K562 (cell line): ENCODE measurements around the gene ADAM19. TPM values are rescaled to one million over a fixed set of nuclear protein-coding genes. Genes with fewer than 3 reads are reported as not detected.

Source experiments
- ATAC-seq: fragments of 200-7000 bp; cut with Tn5 transposase; 3 replicates; pipeline ENCODE4 v1.9.1; 2020; ENCODE audit warnings: moderate library complexity
- BruUV-seq: library from RNA; stranded (reverse); fragments of 400-500 nt; replicated peaks from 2 replicates; lab custom pipeline; 2021; lab: Mats Ljungman, UMichigan
- CTCF ChIA-PET: fragments of 300-600 bp; formaldehyde crosslinking; extraction: SDS; loops from one replicate; lab custom pipeline; 2021; ENCODE audit warnings: low intra/inter-chr PET ratio; lab: Yijun Ruan, JAX
- POLR2A ChIA-PET: fragments of 300-600, 350-650 bp; sonication (Branson Sonifier 250); formaldehyde crosslinking; extraction: SDS; loops from one replicate; lab custom pipeline; 2021; ENCODE audit warnings: antibody characterized with exemption, inconsistent platforms; lab: Yijun Ruan, JAX
- DNase-seq, 4 experiments: peaks; one replicate each; pipeline versions ENCODE4 v3.0.0 to v3.0.0-alpha.2; 2011 to 2018; ENCODE audit warnings: low spot score in 3 of 4, mixed read lengths in 3 of 4; ENCODE audit errors: extremely low read depth in 1 of 4
- FAIRE-seq: peaks from 2 replicates; lab custom pipeline; 2011; peaks lifted over from hg19 to GRCh38; lab: Jason Lieb, UNC
- H2AFZ ChIP-seq: 2 replicates; pipeline ENCODE4 v1.6.0; 2011; ENCODE audit warnings: low read depth, low read length, control low read depth, inconsistent platforms
- H3K27ac ChIP-seq: fragments of 200-600 bp; 3 replicates; pipeline ENCODE4 v1.8.0; 2011; ENCODE audit warnings: low read depth, mild to moderate bottlenecking, control low read depth, inconsistent platforms, low read length, moderate library complexity, mixed read lengths; ENCODE audit errors: extremely low read depth
- H3K27me3 ChIP-seq, 2 experiments: fragments of 300-600 bp in 1 of 2; 2 replicates in 1 of 2; 3 replicates in 1 of 2; pipeline versions ENCODE4 v1.6.0 to v1.8.0; 2011; ENCODE audit warnings: inconsistent platforms in 2 of 2, low read length in 2 of 2, mild to moderate bottlenecking in 1 of 2, mixed read lengths in 1 of 2, moderate library complexity in 1 of 2; ENCODE audit not compliant: control insufficient read depth in 2 of 2, insufficient read depth in 2 of 2
- H3K36me3 ChIP-seq: fragments of 300-600 bp; 3 replicates; pipeline ENCODE4 v1.8.0; 2011; ENCODE audit warnings: mild to moderate bottlenecking, low read length, inconsistent platforms; ENCODE audit not compliant: control insufficient read depth, insufficient read depth
- H3K4me1 ChIP-seq, 2 experiments: fragments of 200-600 bp in 1 of 2; replicated peaks in 1 of 2; 2 replicates in 1 of 2; 3 replicates in 1 of 2; pipeline versions ENCODE4 v1.5.1 to v1.8.0; 2011; ENCODE audit warnings: inconsistent platforms in 2 of 2, low read length in 2 of 2, mild to moderate bottlenecking in 1 of 2, mixed read lengths in 1 of 2, moderate library complexity in 1 of 2; ENCODE audit not compliant: control insufficient read depth in 2 of 2, insufficient read depth in 2 of 2
- H3K4me2 ChIP-seq: 2 replicates; pipeline ENCODE4 v1.6.1; 2011; ENCODE audit warnings: low read length, control low read depth, inconsistent platforms, mixed read lengths; ENCODE audit not compliant: insufficient read depth
- H3K4me3 ChIP-seq: fragments of 200-600 bp; sonication (generic), shearing (Covaris generic); 2 replicates; pipeline ENCODE4 v1.5.1; 2016; ENCODE audit warnings: control low read depth, inconsistent platforms
- H3K79me2 ChIP-seq: fragments of 200-600 bp; 3 replicates; pipeline ENCODE4 v1.8.0; 2011; ENCODE audit warnings: low read length, inconsistent platforms; ENCODE audit not compliant: control insufficient read depth, insufficient read depth
- H3K9ac ChIP-seq, 2 experiments: 2 replicates each; pipeline versions ENCODE4 v1.6.0 to v1.6.1; 2011; ENCODE audit warnings: low read depth in 2 of 2, low read length in 2 of 2, control low read depth in 1 of 2, inconsistent platforms in 1 of 2, mild to moderate bottlenecking in 1 of 2, mixed read lengths in 1 of 2; ENCODE audit not compliant: insufficient read depth in 1 of 2
- H3K9me1 ChIP-seq: one replicate; pipeline ENCODE4 v1.6.0; 2011; ENCODE audit warnings: inconsistent platforms, mild to moderate bottlenecking, low read length, moderate library complexity; ENCODE audit not compliant: control insufficient read depth, insufficient read depth
- H3K9me3 ChIP-seq: replicated peaks from 2 replicates; pipeline ENCODE4 v1.5.1; 2011; ENCODE audit warnings: low read depth, low read length, inconsistent platforms; ENCODE audit not compliant: control insufficient read depth, insufficient read depth
- H4K20me1 ChIP-seq: replicated peaks from 2 replicates; pipeline ENCODE4 v1.6.1; 2011; ENCODE audit warnings: low read length, inconsistent platforms, mixed read lengths; ENCODE audit not compliant: control insufficient read depth, insufficient read depth
- E2F5 ChIP-seq: sonication (generic); formaldehyde crosslinking; IDR thresholded peaks from 2 replicates; pipeline ENCODE4 v1.8.0; 2022; ENCODE audit warnings: mild to moderate bottlenecking, missing genetic modification reagents
- ESRRB ChIP-seq: fragments of 250-450 bp; sonication (Bioruptor Pico); IDR thresholded peaks from 2 replicates; pipeline ENCODE4 v1.5.0; 2020; ENCODE audit warnings: mild to moderate bottlenecking, moderate library complexity, borderline replicate concordance
- FOSL1 ChIP-seq: fragments of 200-800 bp; sonication (Bioruptor generic); conservative IDR thresholded peaks from 2 replicates; pipeline ENCODE4 v1.6.1; 2016; ENCODE audit warnings: missing genetic modification characterization, missing compliant biosample characterization
- LARP7 ChIP-seq: fragments of 450-650 bp; IDR thresholded peaks from 2 replicates; pipeline ENCODE4 v1.6.1; 2016
- MXI1 ChIP-seq: IDR thresholded peaks from 2 replicates; pipeline ENCODE4 v1.6.1; 2011; ENCODE audit warnings: low read depth, mild to moderate bottlenecking, improper control_type of control experiment, low read length
- NCOR1 ChIP-seq: fragments of 450-650 bp; IDR thresholded peaks from 2 replicates; pipeline ENCODE4 v1.6.1; 2016; ENCODE audit warnings: mild to moderate bottlenecking, moderate library complexity
- PRPF4 ChIP-seq: fragments of 200-400 bp; formaldehyde crosslinking; IDR thresholded peaks from one replicate; pipeline ENCODE4 v1.6.1; 2017; ENCODE audit warnings: low read length, low read depth, mild to moderate bottlenecking; ENCODE audit not compliant: insufficient read depth, poor library complexity, severe bottlenecking
- RB1 ChIP-seq: fragments of 450-650 bp; IDR thresholded peaks from 2 replicates; pipeline ENCODE4 v1.6.1; 2017; ENCODE audit warnings: low read depth, mild to moderate bottlenecking
- RBM17 ChIP-seq: fragments of 200-400 bp; formaldehyde crosslinking; IDR thresholded peaks from 2 replicates; pipeline ENCODE4 v1.6.1; 2017; ENCODE audit warnings: low read depth, mild to moderate bottlenecking, low read length, borderline replicate concordance
- ZBTB2 ChIP-seq: fragments of 450-650 bp; IDR thresholded peaks from 2 replicates; pipeline ENCODE4 v1.6.1; 2016; ENCODE audit warnings: antibody characterized with exemption
- ZSCAN32 ChIP-seq: fragments of 450-650 bp; formaldehyde crosslinking; IDR thresholded peaks from 2 replicates; pipeline ENCODE4 v1.4.0; 2020; ENCODE audit warnings: mild to moderate bottlenecking, moderate library complexity
- WGBS: fragments of 100-300 bp; shearing (Covaris generic); methylation state at CpG from one replicate; pipeline ENCODE4 v1.1.6; 2016; ENCODE audit warnings: low coverage, mixed read lengths; ENCODE audit not compliant: insufficient coverage; ENCODE audit errors: missing lambda C conversion rate; 5-methylcytosine and 5-hydroxymethylcytosine counted together
- in situ Hi-C: fragments of 300-500 bp; cut with MboI; formaldehyde crosslinking; loops from 4 replicates; pipeline ENCODE4 v1.15.0; 2018; ENCODE audit warnings: inconsistent platforms, mixed read lengths
- intact Hi-C: fragments of 100-400 bp; cut with micrococcal nuclease; formaldehyde crosslinking; loops from 2 replicates; pipeline ENCODE4 v1.14.2; 2022
- polyA plus RNA-seq, 8 experiments: library from polyadenylated mRNA; depleted of rRNA in 4 of 8; stranded (reverse) in 5 of 8; unstranded in 3 of 8; fragments of >200 nt; fragmentation: Nextera tagmentation in 2 of 8; fragmentation: Illumina TruSeq in 1 of 8; extraction: Ambion mirVana in 2 of 8; extraction: Trizol in 1 of 8; gene quantifications; 2 replicates each; pipeline versions ENCODE4 v1.2.1 to v1.2.3, GENCODE V29; 2011 to 2014; ENCODE audit warnings: inconsistent platforms in 1 of 8, missing spikeins in 1 of 8
- total RNA-seq, 7 experiments: library from RNA; depleted of rRNA in 6 of 7; stranded (reverse); fragments of >200 nt in 6 of 7; fragmentation: Illumina TruSeq in 2 of 7; extraction: Trizol in 2 of 7; gene quantifications; 2 replicates each; pipeline versions ENCODE4 v1.2.1 to v1.2.3, GENCODE V29; 2011 to 2021; ENCODE audit warnings: low replicate concordance in 1 of 7
- TF ChIP-seq, protein P1 (sequence below): sonication (generic); formaldehyde crosslinking; IDR thresholded peaks from 2 replicates; pipeline ENCODE4 v1.8.0; 2022; ENCODE audit warnings: mild to moderate bottlenecking, low read depth, missing genetic modification reagents

The ADAM19 gene
- total and polyA plus RNA-seq, 9 of the 15 experiments (the other 6 are each of a cell fraction or from before 2014, with no cell fraction given), result 0.11 to 1.1 (median 0.43) TPM

DNA sequence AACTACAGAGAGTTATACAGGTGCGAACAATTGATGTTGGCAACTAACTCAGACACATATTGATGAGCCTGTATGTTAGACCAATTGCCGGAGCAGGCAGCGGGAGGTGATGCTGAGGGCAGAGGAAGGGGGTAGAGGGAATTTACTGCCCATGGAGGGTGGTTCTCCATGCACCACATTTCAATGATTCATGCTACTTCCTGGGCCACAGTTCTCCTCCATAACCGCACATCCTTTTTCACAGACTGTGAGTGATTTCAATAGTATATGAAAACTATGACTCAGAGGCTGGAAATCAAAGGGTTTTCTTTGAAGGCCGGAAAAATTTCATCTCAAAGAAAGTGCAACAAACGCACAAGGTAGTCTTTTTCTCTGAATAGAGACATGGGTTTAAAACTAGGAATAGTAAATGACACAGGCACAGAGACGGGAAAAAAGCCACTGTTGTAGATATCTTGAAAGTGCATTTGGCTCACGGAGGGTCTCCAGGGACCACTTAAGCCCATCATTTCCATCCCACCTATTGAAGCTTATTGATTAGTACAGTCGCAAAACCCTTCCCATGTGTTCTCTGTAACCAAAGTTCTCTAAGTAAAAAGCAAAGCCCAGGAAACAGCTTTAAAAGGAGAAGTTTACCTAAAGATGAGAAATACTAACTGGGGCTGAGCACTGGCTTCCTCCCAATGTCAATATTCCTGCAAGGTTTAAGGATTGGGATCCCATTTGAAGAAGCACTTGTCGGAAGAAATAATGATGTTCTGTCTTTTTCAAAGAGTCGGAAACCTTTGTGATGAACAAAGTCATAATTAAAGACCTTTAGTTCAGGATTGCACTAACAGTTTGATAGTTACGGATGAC lies 28.0 kb upstream of the ADAM19 start:
- no peak for FAIRE-seq
- H3K9me1 ChIP-seq, result no peaks in the 10 kb centered on the region
- ChIA-PET CTCF (interaction anchor here (0.7 kb wide), 1 partner anchor 161 kb away, joined by 3 read pairs; no protein-coding TSS in a partner anchor), POLR2A (no interaction called here)
- BruUV-seq, result no TSS peak
- DNase-seq, result no peak
- no peak overlapping the region for H2AFZ ChIP-seq
- peaks cover 0 to 3% of the 10 kb centered on the region in 2 experiments; a peak in 2 of 5 replicates for H3K4me1 ChIP-seq
- ATAC-seq, result no peak
- H3K9ac ChIP-seq, result no peak overlapping the region
- H3K27ac ChIP-seq, result no peak overlapping the region
- no peaks in the 10 kb centered on the region for H4K20me1 ChIP-seq
- intact Hi-C loops, result no loop called here
- H3K27me3 ChIP-seq, result no peaks in the 10 kb centered on the region
- in situ Hi-C loops, result no loop called here
- no peaks in the 10 kb centered on the region for H3K9me3 ChIP-seq
- no peak overlapping the region for H3K4me2 ChIP-seq
- H3K36me3 ChIP-seq, result no peaks in the 10 kb centered on the region
- WGBS, result 48% methylated on average over 12 of the region's 12 CpGs
- TF ChIP-seq RB1, result no peak
- no peak for TF ChIP-seq ESRRB (CRISPR knock-in tag)
- TF ChIP-seq FOSL1 (tag), result 0 out of 2 replicates have a peak, but pooled peaks have one; percentile 23
- TF ChIP-seq LARP7, result no peak
- H3K79me2 ChIP-seq, result no peaks in the 10 kb centered on the region
- no peak overlapping the region for H3K4me3 ChIP-seq

- Histone ChIP-seq H3K4me2 (no peak overlapping the region), H3K9me1 (no peaks in the 10 kb centered on the region), H3K4me1 (peaks cover 0 to 2% of the 10 kb centered on the region in 2 experiments; a peak in 1 of 5 replicates), H2AFZ (no peak overlapping the region), H3K36me3 (no peaks in the 10 kb centered on the region), H4K20me1 (no peaks in the 10 kb centered on the region), H3K79me2 (no peaks in the 10 kb centered on the region), H3K4me3 (no peak overlapping the region), H3K9me3 (no peaks in the 10 kb centered on the region), H3K9ac (no peak overlapping the region), H3K27me3 (no peaks in the 10 kb centered on the region), H3K27ac (no peak overlapping the region)
- ATAC-seq (no peak), FAIRE-seq (no peak), DNase-seq (no peak)
- BruUV-seq, result no TSS peak
- intact Hi-C loops, result no loop called here
- ChIA-PET CTCF (no interaction called here), POLR2A (no interaction called here)
- WGBS, result 43% methylated on average over 4 of the region's 4 CpGs
- in situ Hi-C loops, result no loop called here
- TF ChIP-seq, protein P1, sequence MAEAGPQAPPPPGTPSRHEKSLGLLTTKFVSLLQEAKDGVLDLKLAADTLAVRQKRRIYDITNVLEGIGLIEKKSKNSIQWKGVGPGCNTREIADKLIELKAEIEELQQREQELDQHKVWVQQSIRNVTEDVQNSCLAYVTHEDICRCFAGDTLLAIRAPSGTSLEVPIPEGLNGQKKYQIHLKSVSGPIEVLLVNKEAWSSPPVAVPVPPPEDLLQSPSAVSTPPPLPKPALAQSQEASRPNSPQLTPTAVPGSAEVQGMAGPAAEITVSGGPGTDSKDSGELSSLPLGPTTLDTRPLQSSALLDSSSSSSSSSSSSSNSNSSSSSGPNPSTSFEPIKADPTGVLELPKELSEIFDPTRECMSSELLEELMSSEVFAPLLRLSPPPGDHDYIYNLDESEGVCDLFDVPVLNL (CRISPR knock-in tag), result no peak
- TF ChIP-seq ZSCAN32 (CRISPR knock-in tag), result no peak
- TF ChIP-seq E2F5 (CRISPR knock-in tag), result no peak
- TF ChIP-seq PRPF4, result no peak
- no peak for TF ChIP-seq NCOR1
- no peak for TF ChIP-seq ZBTB2
- TF ChIP-seq MXI1, result no peak
- TF ChIP-seq RBM17, result no peak
Measured at GRCh38 chr5:157602505-157602904, 26.9 kb upstream of the ADAM19 start.
